HG02642 (cell line): ENCODE results near the gene INHBE.
"Not testable (repeated sequence)": the region's sequence is repeated elsewhere in the genome, so short reads cannot be mapped to it uniquely, and the experiment has no call there.

Experiments used
- ATAC-seq: cut with Tn5 transposase; IDR thresholded peaks from one replicate; pipeline ENCODE4 v1.9.1; 2021; ENCODE audit warnings: mild to moderate bottlenecking; ENCODE audit not compliant: unreplicated experiment, poor library complexity

INHBE gene, protein sequence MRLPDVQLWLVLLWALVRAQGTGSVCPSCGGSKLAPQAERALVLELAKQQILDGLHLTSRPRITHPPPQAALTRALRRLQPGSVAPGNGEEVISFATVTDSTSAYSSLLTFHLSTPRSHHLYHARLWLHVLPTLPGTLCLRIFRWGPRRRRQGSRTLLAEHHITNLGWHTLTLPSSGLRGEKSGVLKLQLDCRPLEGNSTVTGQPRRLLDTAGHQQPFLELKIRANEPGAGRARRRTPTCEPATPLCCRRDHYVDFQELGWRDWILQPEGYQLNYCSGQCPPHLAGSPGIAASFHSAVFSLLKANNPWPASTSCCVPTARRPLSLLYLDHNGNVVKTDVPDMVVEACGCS

GRCh38 chr12:57454566-57455373 lies at the start of gene INHBE:
Gene INHBE, plus strand, starts transcription at chr12:57455307. Its CDS starts 230 bp downstream, at chr12:57455537.
- no peak for ATAC-seq

DNA sequence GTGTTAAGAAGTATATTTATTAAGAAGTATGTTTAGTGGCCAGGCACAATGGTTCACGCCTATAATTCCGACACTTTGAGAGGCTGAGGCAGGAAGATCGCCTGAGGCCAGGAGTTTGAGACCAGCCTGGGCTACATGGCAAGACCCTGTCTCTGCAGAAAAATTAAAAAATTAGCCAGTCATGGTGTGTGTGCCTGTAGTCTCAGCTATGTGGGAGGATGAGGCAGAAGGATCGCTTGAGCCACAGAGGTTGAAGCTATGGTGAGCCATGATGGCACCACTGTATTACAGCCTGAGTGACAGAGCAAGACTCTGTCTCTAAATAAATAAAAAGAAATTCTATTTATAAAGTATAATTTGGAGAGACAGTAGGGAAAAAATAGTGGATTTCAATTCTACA lies 44.6 kb upstream of the INHBE start:
- no peak for ATAC-seq

- not testable (repeated sequence) for ATAC-seq
These were observed 40.9 kb upstream of the INHBE start for GRCh38 chr12:57414160-57414559.

GRCh38 chr12:57415088-57415487 lies 40.0 kb upstream of the INHBE start:
- ATAC-seq, result no peak

- ATAC-seq, result no peak
These were observed 38.8 kb upstream of the INHBE start for GRCh38 chr12:57416039-57416996.

GRCh38 chr12:57418255-57418654 lies 36.9 kb upstream of the INHBE start:
- ATAC-seq, result no peak

- ATAC-seq, result no peak
These were observed 35.6 kb upstream of the INHBE start for GRCh38 chr12:57419495-57419894.

GRCh38 chr12:57420482-57420881 lies 34.6 kb upstream of the INHBE start:
- ATAC-seq, result no peak

GRCh38 chr12:57426948-57427347 lies 28.2 kb upstream of the INHBE start:
- not testable (repeated sequence) for ATAC-seq

GRCh38 chr12:57428965-57429364 lies 26.1 kb upstream of the INHBE start:
- no peak for ATAC-seq

DNA sequence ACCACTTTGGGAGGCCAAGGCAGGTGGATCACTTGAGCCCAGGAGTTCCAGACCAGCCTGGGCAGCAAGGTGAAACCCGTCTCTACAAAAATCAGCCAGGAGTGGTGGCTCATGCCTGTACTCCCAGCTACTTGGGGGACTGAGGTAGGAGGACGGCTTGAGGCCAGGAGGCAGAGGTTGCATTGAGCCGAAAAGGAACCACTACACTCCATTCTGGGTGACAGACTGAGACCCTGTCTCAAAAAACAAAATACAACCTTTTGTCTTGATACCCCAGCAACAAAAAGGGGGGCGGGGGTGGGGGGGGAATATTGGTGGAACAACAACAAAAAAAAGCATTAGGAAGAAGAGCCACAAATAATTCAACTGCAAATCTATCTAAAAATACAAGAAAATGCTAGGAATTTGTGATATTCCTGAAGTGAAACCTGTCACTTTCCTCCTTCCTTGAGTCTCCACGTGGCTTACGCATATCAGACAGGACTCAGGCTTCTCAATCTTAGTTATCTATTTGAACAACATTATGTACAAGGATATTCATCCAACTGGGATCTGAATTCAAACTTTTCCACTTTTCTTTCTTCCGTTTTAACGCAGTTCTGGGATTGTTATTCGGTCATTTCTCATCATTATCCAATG lies 25.5 kb upstream of the INHBE start:
- no peak for ATAC-seq

DNA sequence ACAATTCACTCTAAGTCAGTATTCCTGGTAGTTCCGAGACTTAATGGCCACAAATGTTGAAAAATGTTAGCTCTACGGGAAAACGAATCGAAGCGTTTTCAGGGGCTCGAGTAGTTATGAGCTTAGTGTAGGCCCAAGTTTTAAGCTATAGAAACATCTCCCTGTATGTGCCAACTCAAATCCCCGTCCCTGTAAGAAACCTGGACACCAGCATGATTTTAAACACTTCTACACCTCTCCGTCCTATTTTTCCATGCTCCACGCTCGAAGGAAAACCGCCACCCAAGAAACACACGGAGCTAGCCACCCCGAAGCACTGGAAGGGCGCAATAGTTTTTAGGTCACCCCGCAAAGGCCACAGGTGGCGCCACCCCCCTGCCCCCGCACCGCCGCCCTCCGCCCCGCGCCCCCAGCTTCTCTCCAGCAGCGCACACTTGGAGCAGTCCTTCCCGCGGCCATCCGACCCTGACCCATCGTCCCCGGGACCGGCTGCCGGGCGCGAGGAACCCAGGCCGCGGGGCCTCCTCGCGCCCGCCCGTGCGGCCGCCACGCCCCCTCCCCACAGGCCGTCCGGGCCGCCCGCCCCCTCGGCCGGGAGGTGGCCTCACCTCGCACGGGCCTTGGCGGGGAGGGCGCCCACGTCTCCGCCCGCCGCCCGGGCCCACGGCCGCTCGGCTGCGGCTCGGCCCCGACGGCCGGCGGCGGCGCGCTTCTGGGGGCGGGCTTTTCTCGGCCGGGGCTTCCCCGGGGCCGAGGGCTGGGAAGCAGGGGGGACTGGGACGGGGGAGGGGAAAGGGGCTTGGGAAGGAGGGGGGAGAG lies 24.8 kb upstream of the INHBE start:
- peak; percentile 69 for ATAC-seq

- ATAC-seq, result peak; percentile 96
These were observed 24.1 kb upstream of the INHBE start, which contains the start of gene R3HDM2 for GRCh38 chr12:57430931-57431566. Gene R3HDM2, minus strand, starts transcription at chr12:57431043. Its CDS starts 120,615 bp downstream, at chr12:57310428.

GRCh38 chr12:57431654-57432188 lies 23.4 kb upstream of the INHBE start:
- ATAC-seq, result no peak

GRCh38 chr12:57433370-57433769 lies 21.7 kb upstream of the INHBE start:
- no peak for ATAC-seq

DNA sequence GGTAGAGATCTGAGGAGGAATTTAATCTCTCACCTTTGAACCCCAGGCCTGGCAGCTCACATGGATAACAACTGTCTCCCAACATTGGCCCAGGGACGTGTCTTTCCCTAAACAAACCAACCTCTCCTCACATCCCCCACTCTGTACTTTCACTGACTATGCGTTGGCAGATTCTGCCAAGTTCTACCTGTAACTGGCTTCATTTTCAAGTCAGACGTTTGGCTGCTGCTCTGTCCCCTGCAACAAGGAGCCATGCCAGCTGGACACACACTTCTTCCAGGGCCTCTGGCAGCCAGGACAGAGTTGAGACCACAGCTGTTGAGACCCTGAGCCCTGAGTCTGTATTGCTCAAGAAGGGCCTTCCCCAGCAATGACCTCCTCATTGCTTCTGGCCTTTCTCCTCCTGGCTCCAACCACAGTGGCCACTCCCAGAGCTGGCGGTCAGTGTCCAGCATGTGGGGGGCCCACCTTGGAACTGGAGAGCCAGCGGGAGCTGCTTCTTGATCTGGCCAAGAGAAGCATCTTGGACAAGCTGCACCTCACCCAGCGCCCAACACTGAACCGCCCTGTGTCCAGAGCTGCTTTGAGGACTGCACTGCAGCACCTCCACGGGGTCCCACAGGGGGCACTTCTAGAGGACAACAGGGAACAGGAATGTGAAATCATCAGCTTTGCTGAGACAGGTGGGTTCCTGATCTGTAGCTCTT lies 20.4 kb upstream of the INHBE start, which contains the start of gene INHBC:
Gene INHBC (plus strand): TSS at position 268 of the 707 bp plus-strand sequence. CDS start 103 bp downstream, at position 371.
- no peak for ATAC-seq

DNA sequence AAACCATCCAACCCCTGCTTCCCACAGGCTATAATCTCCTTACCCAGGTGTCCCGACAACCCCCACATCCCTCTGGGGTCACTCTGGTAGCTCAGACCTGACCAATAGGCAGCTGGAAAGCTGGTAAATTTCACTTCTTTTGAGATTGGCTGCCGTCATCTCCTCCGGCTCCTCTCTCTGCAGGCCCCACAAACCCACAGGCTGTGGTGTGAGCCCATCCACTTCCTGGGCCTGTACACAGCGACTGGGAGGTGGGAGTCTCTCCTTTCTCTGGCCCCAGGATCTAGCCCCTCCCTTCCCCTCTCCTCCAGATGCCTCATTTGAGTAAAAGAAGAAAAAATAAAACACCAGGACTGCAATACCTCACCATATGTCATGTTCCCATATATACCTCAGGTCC lies 19.8 kb upstream of the INHBE start:
- ATAC-seq, result no peak

GRCh38 chr12:57438400-57438799 lies 16.7 kb upstream of the INHBE start:
- no peak for ATAC-seq
